GM12801 (cell line): Measurements from ENCODE around the gene ING5.

Source experiments
- TF ChIP-seq, protein P1 (sequence below): IDR thresholded peaks from one replicate; pipeline ENCODE4 v1.5.1; 2011; ENCODE audit warnings: control low read depth; ENCODE audit not compliant: insufficient read length; ENCODE audit errors: extremely low read depth

The ING5 gene

DNA sequence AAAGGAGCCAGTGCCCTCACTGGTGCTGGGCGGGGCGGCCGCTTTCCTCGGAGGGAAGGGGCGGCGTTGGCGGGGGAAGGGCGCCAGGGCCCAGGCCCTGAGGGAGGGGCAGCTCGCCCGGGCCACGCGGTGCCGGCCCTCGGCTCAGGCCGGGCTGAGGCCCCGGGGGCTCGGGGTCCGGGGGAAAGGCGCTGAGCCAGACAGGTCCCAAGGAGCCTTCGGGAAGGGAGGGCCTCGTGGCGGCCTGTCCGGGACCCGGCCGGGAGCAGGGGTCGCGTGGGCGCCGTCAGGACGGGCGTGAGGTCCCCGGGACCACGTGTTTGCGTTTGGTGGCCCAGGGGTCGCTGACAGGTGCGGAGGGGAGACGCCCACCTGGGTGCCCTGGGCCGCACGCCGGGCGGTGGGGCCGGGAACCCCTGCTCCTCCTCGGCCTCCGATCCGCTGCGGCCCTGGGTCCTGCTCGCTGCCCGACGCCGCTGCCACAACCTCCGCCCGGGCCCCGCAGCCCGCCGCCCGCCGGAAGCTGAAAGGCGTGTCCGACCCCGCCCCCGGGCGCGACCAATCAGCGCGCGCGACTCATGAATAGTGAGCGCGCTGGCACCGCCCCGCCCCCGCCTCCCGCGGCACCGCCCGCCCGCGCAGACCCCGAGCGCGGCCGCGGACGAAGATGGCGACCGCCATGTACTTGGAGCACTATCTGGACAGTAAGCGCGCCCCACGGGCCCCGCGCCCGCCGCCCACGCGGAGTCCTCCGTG is at the start of gene ING5:
Gene ING5, plus strand, starts transcription at position 641 of the 756 bp plus-strand sequence. Its CDS starts 27 bp downstream, at position 668.
- TF ChIP-seq, protein P1, sequence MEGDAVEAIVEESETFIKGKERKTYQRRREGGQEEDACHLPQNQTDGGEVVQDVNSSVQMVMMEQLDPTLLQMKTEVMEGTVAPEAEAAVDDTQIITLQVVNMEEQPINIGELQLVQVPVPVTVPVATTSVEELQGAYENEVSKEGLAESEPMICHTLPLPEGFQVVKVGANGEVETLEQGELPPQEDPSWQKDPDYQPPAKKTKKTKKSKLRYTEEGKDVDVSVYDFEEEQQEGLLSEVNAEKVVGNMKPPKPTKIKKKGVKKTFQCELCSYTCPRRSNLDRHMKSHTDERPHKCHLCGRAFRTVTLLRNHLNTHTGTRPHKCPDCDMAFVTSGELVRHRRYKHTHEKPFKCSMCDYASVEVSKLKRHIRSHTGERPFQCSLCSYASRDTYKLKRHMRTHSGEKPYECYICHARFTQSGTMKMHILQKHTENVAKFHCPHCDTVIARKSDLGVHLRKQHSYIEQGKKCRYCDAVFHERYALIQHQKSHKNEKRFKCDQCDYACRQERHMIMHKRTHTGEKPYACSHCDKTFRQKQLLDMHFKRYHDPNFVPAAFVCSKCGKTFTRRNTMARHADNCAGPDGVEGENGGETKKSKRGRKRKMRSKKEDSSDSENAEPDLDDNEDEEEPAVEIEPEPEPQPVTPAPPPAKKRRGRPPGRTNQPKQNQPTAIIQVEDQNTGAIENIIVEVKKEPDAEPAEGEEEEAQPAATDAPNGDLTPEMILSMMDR: no peak

- TF ChIP-seq, protein P1: no peak
Measured at GRCh38 chr2:241652142-241652541, 49.7 kb upstream of the ING5 start.

DNA sequence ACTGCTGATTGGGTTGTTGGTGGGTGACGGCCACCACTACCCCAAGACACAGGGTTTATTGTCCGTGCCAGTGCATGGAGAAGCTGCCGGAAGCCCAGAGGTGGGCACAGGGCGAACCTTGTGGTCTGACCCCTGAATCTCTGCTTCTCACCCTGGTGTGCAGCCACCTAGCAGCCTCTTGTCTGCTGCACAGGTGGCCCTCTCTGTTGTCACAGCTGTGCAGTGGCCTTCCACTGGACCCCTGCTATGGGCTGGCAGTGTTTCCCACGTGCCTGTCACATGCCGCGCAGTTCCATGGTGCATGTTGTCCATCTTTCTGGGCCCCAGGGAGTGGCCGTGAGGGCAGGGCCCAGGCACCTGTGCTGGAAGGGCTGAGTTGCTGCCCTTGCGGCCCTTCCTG is 49.1 kb upstream of the ING5 start:
- TF ChIP-seq, protein P1: no peak

GRCh38 chr2:241653210-241653750 is 48.6 kb upstream of the ING5 start:
- TF ChIP-seq, protein P1: no peak

GRCh38 chr2:241654551-241654950 is 47.3 kb upstream of the ING5 start:
- TF ChIP-seq, protein P1: no peak

DNA sequence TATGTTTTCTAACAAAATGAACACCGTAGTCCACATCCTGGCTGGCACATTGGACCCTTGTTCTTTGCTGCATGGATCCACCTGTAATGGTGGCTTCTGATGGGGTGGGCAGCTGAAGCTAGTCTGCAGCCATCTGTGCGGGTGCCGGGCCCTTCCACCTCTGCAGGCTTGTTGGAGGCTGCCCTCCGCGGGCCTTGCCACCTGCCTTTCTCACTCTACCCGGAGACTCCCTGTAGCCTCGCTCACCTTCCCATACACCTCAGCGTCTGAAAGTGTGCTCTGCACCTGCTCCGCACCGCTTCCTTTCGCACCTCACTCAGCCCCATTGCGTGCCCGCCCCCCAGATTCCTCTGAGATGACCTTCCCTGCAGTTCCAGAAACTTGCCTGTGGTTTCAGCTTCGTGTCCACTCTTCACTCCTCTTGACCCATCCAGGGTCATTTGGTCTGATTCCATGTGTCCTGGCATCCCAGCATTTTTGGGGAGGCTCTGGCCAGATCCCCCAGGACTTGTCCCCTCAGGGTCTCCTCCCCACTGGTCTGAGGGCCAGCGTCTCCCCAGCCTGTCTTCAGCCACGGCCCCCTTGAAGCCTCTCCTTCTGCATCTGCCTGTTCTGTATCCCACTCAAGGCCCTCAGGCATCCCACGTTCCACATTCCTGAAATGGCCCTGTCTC is 46.2 kb upstream of the ING5 start:
- TF ChIP-seq, protein P1: no peak

GRCh38 chr2:241656190-241656741 is 45.6 kb upstream of the ING5 start:
- TF ChIP-seq, protein P1: no peak
